Type B pancreatic cell (in vitro differentiated cells): ENCODE measurements around the gene VWA7. TPM values are rescaled to one million over a fixed set of nuclear protein-coding genes. Genes with fewer than 3 reads are reported as not detected.
"Not testable (repeated sequence)": the region's sequence is repeated elsewhere in the genome, so short reads cannot be mapped to it uniquely, and the experiment has no call there.

ENCODE experiments used
- DNase-seq: peaks from one replicate; pipeline ENCODE4 v3.0.0; 2021; ENCODE audit warnings: mixed read lengths; ENCODE audit not compliant: unreplicated experiment; ENCODE audit errors: extremely low spot score
- H3K27ac Mint-ChIP-seq: 2 replicates; pipeline ENCODE4 v1.8.0; 2021; ENCODE audit warnings: mild to moderate bottlenecking, mixed read lengths
- H3K27me3 Mint-ChIP-seq: 2 replicates; pipeline ENCODE4 v1.8.0; 2021; ENCODE audit warnings: mixed read lengths
- H3K36me3 Mint-ChIP-seq: 2 replicates; pipeline ENCODE4 v1.8.0; 2021; ENCODE audit warnings: mixed read lengths
- H3K4me1 Mint-ChIP-seq: one replicate; pipeline ENCODE4 v1.8.0; 2021; ENCODE audit warnings: mixed read lengths; ENCODE audit not compliant: unreplicated experiment
- H3K4me3 Mint-ChIP-seq: 2 replicates; pipeline ENCODE4 v1.8.0; 2021; ENCODE audit warnings: mild to moderate bottlenecking, mixed read lengths
- H3K9me3 Mint-ChIP-seq: 2 replicates; pipeline ENCODE4 v1.8.0; 2021; ENCODE audit warnings: mixed read lengths
- CTCF ChIP-seq: fragments of 200-600 bp; sonication (generic); conservative IDR thresholded peaks from 2 replicates; pipeline ENCODE4 v1.5.0; 2021; ENCODE audit warnings: antibody characterized with exemption, mild to moderate bottlenecking
- total RNA-seq: library from RNA; stranded (reverse); gene quantifications from 2 replicates; pipeline ENCODE4 v1.2.1, GENCODE V29; 2021; ENCODE audit warnings: low replicate concordance

Gene VWA7
- total RNA-seq, 1 donor from 2014 or later, result 6.4 TPM

- no peaks in the 10 kb centered on the region for H3K9me3 Mint-ChIP-seq
- H3K4me1 Mint-ChIP-seq, result no peaks in the 10 kb centered on the region
- H3K27ac Mint-ChIP-seq, result peak overlapping the region; percentile 93
- H3K27me3 Mint-ChIP-seq, result no peaks in the 10 kb centered on the region
- peak overlapping the region; percentile 87 for H3K4me3 Mint-ChIP-seq
- peaks cover 4% of the 10 kb centered on the region for H3K36me3 Mint-ChIP-seq
- no peak for TF ChIP-seq CTCF
- DNase-seq, result no peak
Measured at GRCh38 chr6:31814677-31815024, 37.5 kb upstream of the VWA7 start.

- Mint-ChIP-seq H3K27ac (peak overlapping the region; percentile 93), H3K9me3 (no peaks in the 10 kb centered on the region), H3K27me3 (no peaks in the 10 kb centered on the region), H3K36me3 (peaks cover 4% of the 10 kb centered on the region), H3K4me3 (no peak overlapping the region), H3K4me1 (no peaks in the 10 kb centered on the region)
- no peak for DNase-seq
- TF ChIP-seq CTCF, result no peak
Measured at GRCh38 chr6:31813465-31813849, 36.3 kb upstream of the VWA7 start.

- Mint-ChIP-seq H3K4me3 (no peak overlapping the region), H3K36me3 (no peaks in the 10 kb centered on the region), H3K9me3 (no peaks in the 10 kb centered on the region), H3K27ac (no peak overlapping the region), H3K27me3 (no peaks in the 10 kb centered on the region), H3K4me1 (no peaks in the 10 kb centered on the region)
- TF ChIP-seq CTCF, result no peak
- DNase-seq, result no peak
Measured at GRCh38 chr6:31811645-31812044, 34.5 kb upstream of the VWA7 start.

- H3K27ac Mint-ChIP-seq, result peak overlapping the region; percentile 70
- not testable (repeated sequence) for H3K27me3 Mint-ChIP-seq, H3K9me3 Mint-ChIP-seq, H3K4me1 Mint-ChIP-seq, DNase-seq, H3K36me3 Mint-ChIP-seq, H3K4me3 Mint-ChIP-seq
Measured at GRCh38 chr6:31808599-31808998, 31.5 kb upstream of the VWA7 start.

- Mint-ChIP-seq H3K4me1 (peaks cover 10% of the 10 kb centered on the region), H3K27ac (peak within 1 kb of the TSS; percentile 85)
- no peak for TF ChIP-seq CTCF
Measured at GRCh38 chr6:31806470-31807272, 29.5 kb upstream of the VWA7 start, which contains the start of gene LSM2. TSS of gene LSM2 (minus strand) at chr6:31806966. CDS start at chr6:31806757, 209 bp downstream.

DNA sequence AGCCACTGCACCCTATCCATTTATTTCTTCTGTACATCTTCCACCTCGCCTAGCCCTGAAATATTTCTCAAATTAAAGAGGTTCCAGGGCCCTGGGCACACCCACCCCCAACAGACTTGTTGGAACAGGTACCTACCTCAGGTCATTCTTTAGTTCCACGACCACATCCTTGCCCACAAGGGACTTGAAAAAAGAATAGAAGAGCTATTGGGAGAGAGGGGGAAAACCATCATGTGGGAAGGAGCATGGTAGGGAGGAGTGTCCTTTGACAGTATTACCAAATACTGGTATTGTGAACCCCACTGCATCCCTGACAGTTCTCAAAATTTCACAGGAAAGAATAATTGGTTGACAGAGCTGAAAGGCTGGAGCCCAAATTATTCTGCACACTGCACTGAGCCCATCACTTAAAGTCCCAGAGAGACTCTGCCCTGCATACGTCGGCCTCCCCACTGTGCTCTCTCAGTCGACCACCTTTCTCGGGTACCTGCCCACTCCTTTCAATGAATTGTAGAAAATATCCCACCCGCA lies 28.9 kb upstream of the VWA7 start:
- H3K27ac Mint-ChIP-seq, result peak overlapping the region; percentile 85
- peaks cover 10% of the 10 kb centered on the region for H3K4me1 Mint-ChIP-seq
- no peaks in the 10 kb centered on the region for H3K27me3 Mint-ChIP-seq
- no peak for TF ChIP-seq CTCF
- DNase-seq, result no peak
- H3K4me3 Mint-ChIP-seq, result peak overlapping the region; percentile 92
- no peaks in the 10 kb centered on the region for H3K9me3 Mint-ChIP-seq
- H3K36me3 Mint-ChIP-seq, result peaks cover 3% of the 10 kb centered on the region

More at GRCh38 chr6:31806470-31807272, 29.5 kb upstream of the VWA7 start, which contains the start of gene LSM2:
- no peaks in the 10 kb centered on the region for H3K27me3 Mint-ChIP-seq
- peak; percentile 99 for DNase-seq
- H3K9me3 Mint-ChIP-seq, result no peaks in the 10 kb centered on the region
- H3K4me3 Mint-ChIP-seq, result peak within 1 kb of the TSS; percentile 92
- no peaks in the 10 kb centered on the region for H3K36me3 Mint-ChIP-seq

DNA sequence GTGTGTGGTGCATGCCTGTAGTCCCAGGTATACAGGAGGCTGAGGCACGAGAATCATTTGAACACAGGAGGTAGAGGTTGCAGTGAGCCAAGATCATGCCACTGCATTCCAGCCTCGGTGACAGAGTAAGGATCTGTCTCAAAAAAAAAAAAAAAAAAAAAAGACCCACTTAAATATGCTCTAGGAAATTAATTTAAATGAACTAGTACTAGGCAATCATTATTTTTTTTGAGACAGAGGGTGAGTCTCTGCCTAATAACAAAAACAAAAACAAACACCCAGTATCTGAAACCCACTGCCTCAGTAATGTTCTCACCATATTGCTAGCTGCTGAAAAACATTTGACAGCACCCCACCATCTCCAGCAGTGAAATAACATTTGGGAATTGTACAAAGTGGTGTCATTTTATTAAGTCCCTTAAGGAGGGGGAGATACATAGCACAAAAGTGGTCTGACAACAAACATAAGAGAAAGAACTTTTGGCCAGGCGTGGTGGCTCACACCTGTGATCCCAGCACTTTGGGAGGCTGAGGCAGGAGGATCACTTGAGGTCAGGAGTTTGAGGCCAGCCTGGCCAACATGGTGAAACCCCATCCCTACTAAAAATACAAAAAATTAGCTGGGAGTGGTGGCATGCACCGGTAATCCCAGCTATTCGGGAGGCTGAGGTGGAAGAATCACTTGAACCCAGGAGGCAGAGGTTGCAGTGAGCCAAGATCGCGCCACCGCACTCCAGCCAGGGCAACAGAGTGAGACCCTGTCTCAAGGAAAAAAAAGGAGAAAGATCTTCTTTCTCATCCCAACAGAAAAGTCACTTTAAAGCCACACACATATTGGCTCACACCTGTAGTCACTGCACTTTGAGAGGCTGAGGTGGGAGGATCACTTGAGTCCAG lies 24.2 kb upstream of the VWA7 start:
- H3K4me1 Mint-ChIP-seq, H3K27me3 Mint-ChIP-seq, H3K9me3 Mint-ChIP-seq, H3K4me3 Mint-ChIP-seq, H3K27ac Mint-ChIP-seq, H3K36me3 Mint-ChIP-seq, DNase-seq: not testable (repeated sequence)
